ENCODE data around the gene RPS14.

DNA sequence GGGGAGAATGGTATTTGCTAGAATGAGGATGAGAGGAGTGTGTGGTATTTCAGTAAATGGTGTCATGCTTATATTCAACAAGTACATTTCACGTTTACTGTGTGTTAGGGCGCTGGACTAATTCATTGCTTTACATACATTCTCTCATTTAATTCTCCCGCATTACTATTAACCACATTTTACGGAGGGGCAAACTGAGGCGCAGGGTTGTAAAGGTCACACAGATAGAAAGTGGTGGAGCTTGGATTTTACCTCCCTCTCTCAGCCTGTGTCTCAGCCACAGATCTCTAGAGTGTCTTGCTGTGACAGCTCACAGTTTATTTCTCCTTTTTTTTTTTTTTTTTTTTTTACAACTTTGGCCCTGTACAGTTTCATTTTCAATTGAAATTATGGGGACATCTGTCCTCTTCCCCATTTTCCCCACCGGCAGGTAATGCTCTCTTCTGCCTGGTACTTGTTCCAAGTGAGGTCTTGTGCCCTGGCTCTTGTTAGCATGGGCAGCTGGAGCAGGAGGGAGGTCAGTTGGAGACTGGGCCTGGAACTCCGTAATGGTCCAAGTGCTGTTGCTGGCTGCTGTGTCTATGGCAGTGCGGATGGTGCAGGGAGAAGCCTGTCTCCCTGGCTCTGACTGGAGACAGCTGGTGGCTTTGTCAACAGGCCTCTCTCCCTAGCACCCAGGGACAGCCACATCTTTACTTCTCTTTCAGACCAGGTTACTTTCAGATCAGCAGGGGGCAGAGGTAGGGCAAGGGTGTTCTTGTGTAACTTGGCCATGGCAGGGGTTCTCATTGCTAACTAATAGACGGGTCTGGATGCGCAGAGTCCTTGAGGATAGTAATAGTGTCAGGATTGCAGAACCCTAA lies 37.9 kb upstream of the RPS14 start:
- peak; percentile 10; the same call in 1 of the 2 replicates for TF ChIP-seq CBX1 (IDR thresholded peaks at IDR 0.05; ENCODE audit: low read depth)
- TF ChIP-seq RBM14 (IDR thresholded peaks at IDR 0.05; ENCODE audit: borderline replicate concordance, insufficient read depth, low read depth, low read length): no peak
- no peak for TF ChIP-seq YY1 (IDR thresholded peaks at IDR 0.05; ENCODE audit: borderline replicate concordance in 1 of 3, control insufficient read depth in 1 of 3, extremely low read depth in 1 of 3, insufficient read depth in 3 of 3, insufficient read length in 1 of 3, insufficient replicate concordance in 2 of 3, low read depth in 1 of 3, low read length in 2 of 3)
- TF ChIP-seq, protein P1, sequence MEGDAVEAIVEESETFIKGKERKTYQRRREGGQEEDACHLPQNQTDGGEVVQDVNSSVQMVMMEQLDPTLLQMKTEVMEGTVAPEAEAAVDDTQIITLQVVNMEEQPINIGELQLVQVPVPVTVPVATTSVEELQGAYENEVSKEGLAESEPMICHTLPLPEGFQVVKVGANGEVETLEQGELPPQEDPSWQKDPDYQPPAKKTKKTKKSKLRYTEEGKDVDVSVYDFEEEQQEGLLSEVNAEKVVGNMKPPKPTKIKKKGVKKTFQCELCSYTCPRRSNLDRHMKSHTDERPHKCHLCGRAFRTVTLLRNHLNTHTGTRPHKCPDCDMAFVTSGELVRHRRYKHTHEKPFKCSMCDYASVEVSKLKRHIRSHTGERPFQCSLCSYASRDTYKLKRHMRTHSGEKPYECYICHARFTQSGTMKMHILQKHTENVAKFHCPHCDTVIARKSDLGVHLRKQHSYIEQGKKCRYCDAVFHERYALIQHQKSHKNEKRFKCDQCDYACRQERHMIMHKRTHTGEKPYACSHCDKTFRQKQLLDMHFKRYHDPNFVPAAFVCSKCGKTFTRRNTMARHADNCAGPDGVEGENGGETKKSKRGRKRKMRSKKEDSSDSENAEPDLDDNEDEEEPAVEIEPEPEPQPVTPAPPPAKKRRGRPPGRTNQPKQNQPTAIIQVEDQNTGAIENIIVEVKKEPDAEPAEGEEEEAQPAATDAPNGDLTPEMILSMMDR (IDR thresholded peaks at IDR 0.05 in 2 of 3, conservative IDR thresholded peaks at IDR 0.05 in 1 of 3; ENCODE audit: insufficient read depth in 2 of 3, low read depth in 1 of 3, low read length in 3 of 3): peak; percentile 14 to 44 (median 15); a peak in 2 of 6 replicates
- TF ChIP-seq KLF6 (CRISPR knock-in tag; IDR thresholded peaks at IDR 0.05; ENCODE audit: borderline replicate concordance): no peak
- TF ChIP-seq, protein P2, sequence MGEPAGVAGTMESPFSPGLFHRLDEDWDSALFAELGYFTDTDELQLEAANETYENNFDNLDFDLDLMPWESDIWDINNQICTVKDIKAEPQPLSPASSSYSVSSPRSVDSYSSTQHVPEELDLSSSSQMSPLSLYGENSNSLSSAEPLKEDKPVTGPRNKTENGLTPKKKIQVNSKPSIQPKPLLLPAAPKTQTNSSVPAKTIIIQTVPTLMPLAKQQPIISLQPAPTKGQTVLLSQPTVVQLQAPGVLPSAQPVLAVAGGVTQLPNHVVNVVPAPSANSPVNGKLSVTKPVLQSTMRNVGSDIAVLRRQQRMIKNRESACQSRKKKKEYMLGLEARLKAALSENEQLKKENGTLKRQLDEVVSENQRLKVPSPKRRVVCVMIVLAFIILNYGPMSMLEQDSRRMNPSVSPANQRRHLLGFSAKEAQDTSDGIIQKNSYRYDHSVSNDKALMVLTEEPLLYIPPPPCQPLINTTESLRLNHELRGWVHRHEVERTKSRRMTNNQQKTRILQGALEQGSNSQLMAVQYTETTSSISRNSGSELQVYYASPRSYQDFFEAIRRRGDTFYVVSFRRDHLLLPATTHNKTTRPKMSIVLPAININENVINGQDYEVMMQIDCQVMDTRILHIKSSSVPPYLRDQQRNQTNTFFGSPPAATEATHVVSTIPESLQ (CRISPR knock-in tag; IDR thresholded peaks at IDR 0.05): no peak
- TF ChIP-seq, protein P3, sequence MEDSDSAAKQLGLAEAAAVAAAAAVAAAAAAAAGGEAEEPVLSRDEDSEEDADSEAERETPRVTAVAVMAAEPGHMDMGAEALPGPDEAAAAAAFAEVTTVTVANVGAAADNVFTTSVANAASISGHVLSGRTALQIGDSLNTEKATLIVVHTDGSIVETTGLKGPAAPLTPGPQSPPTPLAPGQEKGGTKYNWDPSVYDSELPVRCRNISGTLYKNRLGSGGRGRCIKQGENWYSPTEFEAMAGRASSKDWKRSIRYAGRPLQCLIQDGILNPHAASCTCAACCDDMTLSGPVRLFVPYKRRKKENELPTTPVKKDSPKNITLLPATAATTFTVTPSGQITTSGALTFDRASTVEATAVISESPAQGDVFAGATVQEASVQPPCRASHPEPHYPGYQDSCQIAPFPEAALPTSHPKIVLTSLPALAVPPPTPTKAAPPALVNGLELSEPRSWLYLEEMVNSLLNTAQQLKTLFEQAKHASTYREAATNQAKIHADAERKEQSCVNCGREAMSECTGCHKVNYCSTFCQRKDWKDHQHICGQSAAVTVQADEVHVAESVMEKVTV (CRISPR knock-in tag; IDR thresholded peaks at IDR 0.05): no peak
- TF ChIP-seq, protein P4, sequence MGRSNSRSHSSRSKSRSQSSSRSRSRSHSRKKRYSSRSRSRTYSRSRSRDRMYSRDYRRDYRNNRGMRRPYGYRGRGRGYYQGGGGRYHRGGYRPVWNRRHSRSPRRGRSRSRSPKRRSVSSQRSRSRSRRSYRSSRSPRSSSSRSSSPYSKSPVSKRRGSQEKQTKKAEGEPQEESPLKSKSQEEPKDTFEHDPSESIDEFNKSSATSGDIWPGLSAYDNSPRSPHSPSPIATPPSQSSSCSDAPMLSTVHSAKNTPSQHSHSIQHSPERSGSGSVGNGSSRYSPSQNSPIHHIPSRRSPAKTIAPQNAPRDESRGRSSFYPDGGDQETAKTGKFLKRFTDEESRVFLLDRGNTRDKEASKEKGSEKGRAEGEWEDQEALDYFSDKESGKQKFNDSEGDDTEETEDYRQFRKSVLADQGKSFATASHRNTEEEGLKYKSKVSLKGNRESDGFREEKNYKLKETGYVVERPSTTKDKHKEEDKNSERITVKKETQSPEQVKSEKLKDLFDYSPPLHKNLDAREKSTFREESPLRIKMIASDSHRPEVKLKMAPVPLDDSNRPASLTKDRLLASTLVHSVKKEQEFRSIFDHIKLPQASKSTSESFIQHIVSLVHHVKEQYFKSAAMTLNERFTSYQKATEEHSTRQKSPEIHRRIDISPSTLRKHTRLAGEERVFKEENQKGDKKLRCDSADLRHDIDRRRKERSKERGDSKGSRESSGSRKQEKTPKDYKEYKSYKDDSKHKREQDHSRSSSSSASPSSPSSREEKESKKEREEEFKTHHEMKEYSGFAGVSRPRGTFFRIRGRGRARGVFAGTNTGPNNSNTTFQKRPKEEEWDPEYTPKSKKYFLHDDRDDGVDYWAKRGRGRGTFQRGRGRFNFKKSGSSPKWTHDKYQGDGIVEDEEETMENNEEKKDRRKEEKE (IDR thresholded peaks at IDR 0.05; ENCODE audit: borderline replicate concordance in 1 of 2, control insufficient read depth in 1 of 2, low read depth in 2 of 2, low read length in 1 of 2): no peak
- TF ChIP-seq ZNF354B (CRISPR knock-in tag; IDR thresholded peaks at IDR 0.05): no peak
- no peak for TF ChIP-seq RB1 (IDR thresholded peaks at IDR 0.05; ENCODE audit: low read depth)
- TF ChIP-seq SOX6 (IDR thresholded peaks at IDR 0.05): no peak
- no peak for TF ChIP-seq POLR2A (conservative IDR thresholded peaks at IDR 0.05)
- TF ChIP-seq, protein P5, sequence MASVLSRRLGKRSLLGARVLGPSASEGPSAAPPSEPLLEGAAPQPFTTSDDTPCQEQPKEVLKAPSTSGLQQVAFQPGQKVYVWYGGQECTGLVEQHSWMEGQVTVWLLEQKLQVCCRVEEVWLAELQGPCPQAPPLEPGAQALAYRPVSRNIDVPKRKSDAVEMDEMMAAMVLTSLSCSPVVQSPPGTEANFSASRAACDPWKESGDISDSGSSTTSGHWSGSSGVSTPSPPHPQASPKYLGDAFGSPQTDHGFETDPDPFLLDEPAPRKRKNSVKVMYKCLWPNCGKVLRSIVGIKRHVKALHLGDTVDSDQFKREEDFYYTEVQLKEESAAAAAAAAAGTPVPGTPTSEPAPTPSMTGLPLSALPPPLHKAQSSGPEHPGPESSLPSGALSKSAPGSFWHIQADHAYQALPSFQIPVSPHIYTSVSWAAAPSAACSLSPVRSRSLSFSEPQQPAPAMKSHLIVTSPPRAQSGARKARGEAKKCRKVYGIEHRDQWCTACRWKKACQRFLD (CRISPR knock-in tag; IDR thresholded peaks at IDR 0.05): no peak
